OCI-LY1 (cell line): Measurements from ENCODE around the gene MYO3B.

ENCODE experiments used
- H2AFZ ChIP-seq: fragments of 200-600 bp; sonication (generic), shearing (Covaris generic); 2 replicates; pipeline ENCODE4 v1.6.0; 2014; ENCODE audit warnings: antibody characterized with exemption, mild to moderate bottlenecking, low read length
- H3F3A ChIP-seq: fragments of 200-600 bp; sonication (generic), shearing (Covaris generic); 2 replicates; pipeline ENCODE4 v1.6.0; 2014; ENCODE audit warnings: mild to moderate bottlenecking, antibody characterized with exemption, low read length, moderate library complexity; ENCODE audit not compliant: insufficient read depth
- H3K27ac ChIP-seq: fragments of 200-600 bp; sonication (generic); 2 replicates; pipeline ENCODE4 v1.5.1; 2014; ENCODE audit warnings: low read length, mixed run types, mild to moderate bottlenecking, low read depth; ENCODE audit not compliant: poor library complexity, severe bottlenecking
- H3K27me3 ChIP-seq: fragments of 200-600 bp; sonication (generic); 2 replicates; pipeline ENCODE4 v1.6.0; 2014; ENCODE audit warnings: antibody characterized with exemption, mild to moderate bottlenecking, low read length, moderate library complexity; ENCODE audit not compliant: insufficient read depth
- H3K36me3 ChIP-seq: fragments of 200-600 bp; sonication (generic); 2 replicates; pipeline ENCODE4 v1.6.1; 2014; ENCODE audit warnings: mild to moderate bottlenecking, antibody characterized with exemption, low read length, moderate library complexity, mixed read lengths; ENCODE audit not compliant: insufficient read depth
- H3K4me1 ChIP-seq: fragments of 200-600 bp; sonication (generic); 2 replicates; pipeline ENCODE4 v1.5.1; 2014; ENCODE audit warnings: mild to moderate bottlenecking, low read length, moderate library complexity; ENCODE audit not compliant: insufficient read depth, severe bottlenecking
- H3K4me2 ChIP-seq: fragments of 200-600 bp; sonication (generic), shearing (Covaris generic); 2 replicates; pipeline ENCODE4 v1.6.1; 2014; ENCODE audit warnings: low read length
- H3K4me3 ChIP-seq: fragments of 200-600 bp; sonication (generic); 2 replicates; pipeline ENCODE4 v1.5.1; 2014; ENCODE audit warnings: low read length, low read depth, mild to moderate bottlenecking, mixed read lengths; ENCODE audit not compliant: poor library complexity, severe bottlenecking
- H3K79me2 ChIP-seq: fragments of 200-600 bp; shearing (Covaris generic); 2 replicates; pipeline ENCODE4 v1.6.1; 2016; ENCODE audit warnings: mixed run types, low read length, mixed read lengths; ENCODE audit not compliant: insufficient read depth
- H3K9ac ChIP-seq: fragments of 200-600 bp; sonication (generic), shearing (Covaris generic); 2 replicates; pipeline ENCODE4 v1.6.1; 2014; ENCODE audit warnings: mild to moderate bottlenecking, low read length, mixed read lengths
- H3K9me2 ChIP-seq: fragments of 200-600 bp; sonication (generic), shearing (Covaris generic); 2 replicates; pipeline ENCODE4 v1.6.1; 2014; ENCODE audit warnings: low read depth, mild to moderate bottlenecking, low read length, mixed read lengths
- H3K9me3 ChIP-seq: fragments of 200-600 bp; shearing (Covaris generic); 2 replicates; pipeline ENCODE4 v1.6.1; 2014; ENCODE audit warnings: low read length, mixed read lengths
- H4K20me1 ChIP-seq: fragments of 200-600 bp; sonication (generic), shearing (Covaris generic); 2 replicates; pipeline ENCODE4 v1.6.0; 2016; ENCODE audit warnings: mild to moderate bottlenecking, low read length; ENCODE audit not compliant: insufficient read depth
- CTCF ChIP-seq: fragments of 200-600 bp; sonication (generic), shearing (Covaris generic); IDR thresholded peaks from 2 replicates; pipeline ENCODE4 v1.5.1; 2017; ENCODE audit warnings: mild to moderate bottlenecking, antibody characterized with exemption, low read length, moderate library complexity, mixed read lengths
- EZH2 ChIP-seq: fragments of 200-600 bp; sonication (generic), shearing (Covaris generic); IDR thresholded peaks from 2 replicates; pipeline ENCODE4 v1.8.0; 2017; ENCODE audit warnings: borderline replicate concordance, mixed run types, mild to moderate bottlenecking, antibody characterized with exemption, low read length, moderate library complexity, mixed read lengths

Gene MYO3B

GRCh38 chr2:170298861-170299429 is 121.0 kb downstream of the MYO3B start:
- Histone ChIP-seq H3K9me2 (no peaks in the 10 kb centered on the region), H3K79me2 (no peaks in the 10 kb centered on the region), H4K20me1 (no peaks in the 10 kb centered on the region), H2AFZ (no peak overlapping the region), H3K27ac (no peak overlapping the region), H3K9ac (no peak overlapping the region), H3K4me3 (no peak overlapping the region), H3K36me3 (no peaks in the 10 kb centered on the region), H3F3A (no peaks in the 10 kb centered on the region), H3K27me3 (no peaks in the 10 kb centered on the region), H3K9me3 (no peaks in the 10 kb centered on the region), H3K4me2 (no peak overlapping the region), H3K4me1 (peaks cover 5% of the 10 kb centered on the region)
- TF ChIP-seq EZH2, result no peak
- TF ChIP-seq CTCF, result no peak

DNA sequence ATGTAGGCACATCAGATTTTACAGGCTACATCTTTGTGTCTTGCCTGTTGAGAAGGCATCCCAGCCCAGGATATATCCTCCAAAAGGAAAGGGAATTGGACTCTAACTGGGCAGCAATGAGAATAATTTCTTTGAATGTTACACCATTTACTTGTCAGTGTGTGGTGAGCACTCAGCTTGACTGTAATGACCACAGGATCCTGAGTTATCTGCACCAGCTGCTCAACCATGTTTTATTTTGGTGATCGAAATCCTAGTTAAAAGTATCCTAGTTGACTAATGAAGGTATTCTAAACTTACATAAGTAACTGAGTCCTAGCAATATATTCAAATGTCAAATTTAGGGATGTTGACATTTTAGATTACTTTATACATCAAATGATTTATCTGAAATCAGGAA is 123.0 kb downstream of the MYO3B start:
- no peaks in the 10 kb centered on the region for H3K9me3 ChIP-seq
- peaks cover 5% of the 10 kb centered on the region for H3K4me1 ChIP-seq
- H3K4me2 ChIP-seq, result no peak overlapping the region
- H3F3A ChIP-seq, result no peaks in the 10 kb centered on the region
- H2AFZ ChIP-seq, result no peak overlapping the region
- H3K4me3 ChIP-seq, result no peak overlapping the region
- H4K20me1 ChIP-seq, result no peaks in the 10 kb centered on the region
- no peaks in the 10 kb centered on the region for H3K27me3 ChIP-seq
- TF ChIP-seq CTCF, result no peak
- TF ChIP-seq EZH2, result no peak
- no peaks in the 10 kb centered on the region for H3K79me2 ChIP-seq
- no peaks in the 10 kb centered on the region for H3K9me2 ChIP-seq
- H3K27ac ChIP-seq, result no peak overlapping the region
- no peaks in the 10 kb centered on the region for H3K36me3 ChIP-seq
- no peak overlapping the region for H3K9ac ChIP-seq

DNA sequence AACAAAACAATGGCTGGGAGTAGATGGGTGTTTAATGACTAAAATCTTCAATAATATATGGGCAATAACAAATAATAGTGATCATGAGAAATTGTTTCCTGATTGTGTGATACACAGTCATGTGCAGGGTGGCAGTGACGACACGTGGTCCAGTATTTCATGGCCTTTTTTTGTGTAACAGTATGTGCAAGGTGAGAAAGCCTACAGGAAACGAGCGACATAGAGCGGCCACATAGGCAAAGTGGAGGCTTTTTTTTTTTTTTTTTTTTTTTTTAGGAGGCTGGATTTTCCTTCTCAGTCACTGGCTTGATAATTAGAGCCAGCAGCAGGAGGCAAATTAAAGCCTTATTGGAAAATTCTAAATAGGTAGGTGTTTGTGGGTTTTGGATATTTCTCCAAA is 123.7 kb downstream of the MYO3B start:
- no peak overlapping the region for H3K4me3 ChIP-seq
- no peaks in the 10 kb centered on the region for H3K9me2 ChIP-seq
- no peaks in the 10 kb centered on the region for H3K27me3 ChIP-seq
- no peak overlapping the region for H3K27ac ChIP-seq
- no peaks in the 10 kb centered on the region for H3K79me2 ChIP-seq
- H3K36me3 ChIP-seq, result no peaks in the 10 kb centered on the region
- no peak for TF ChIP-seq CTCF
- TF ChIP-seq EZH2, result no peak
- H3K4me2 ChIP-seq, result no peak overlapping the region
- peaks cover 5% of the 10 kb centered on the region for H3K4me1 ChIP-seq
- no peak overlapping the region for H2AFZ ChIP-seq
- no peak overlapping the region for H3K9ac ChIP-seq
- H3F3A ChIP-seq, result no peaks in the 10 kb centered on the region
- H3K9me3 ChIP-seq, result no peaks in the 10 kb centered on the region
- H4K20me1 ChIP-seq, result no peaks in the 10 kb centered on the region
